ENCODE data around the gene DRC7.

Gene DRC7

DNA sequence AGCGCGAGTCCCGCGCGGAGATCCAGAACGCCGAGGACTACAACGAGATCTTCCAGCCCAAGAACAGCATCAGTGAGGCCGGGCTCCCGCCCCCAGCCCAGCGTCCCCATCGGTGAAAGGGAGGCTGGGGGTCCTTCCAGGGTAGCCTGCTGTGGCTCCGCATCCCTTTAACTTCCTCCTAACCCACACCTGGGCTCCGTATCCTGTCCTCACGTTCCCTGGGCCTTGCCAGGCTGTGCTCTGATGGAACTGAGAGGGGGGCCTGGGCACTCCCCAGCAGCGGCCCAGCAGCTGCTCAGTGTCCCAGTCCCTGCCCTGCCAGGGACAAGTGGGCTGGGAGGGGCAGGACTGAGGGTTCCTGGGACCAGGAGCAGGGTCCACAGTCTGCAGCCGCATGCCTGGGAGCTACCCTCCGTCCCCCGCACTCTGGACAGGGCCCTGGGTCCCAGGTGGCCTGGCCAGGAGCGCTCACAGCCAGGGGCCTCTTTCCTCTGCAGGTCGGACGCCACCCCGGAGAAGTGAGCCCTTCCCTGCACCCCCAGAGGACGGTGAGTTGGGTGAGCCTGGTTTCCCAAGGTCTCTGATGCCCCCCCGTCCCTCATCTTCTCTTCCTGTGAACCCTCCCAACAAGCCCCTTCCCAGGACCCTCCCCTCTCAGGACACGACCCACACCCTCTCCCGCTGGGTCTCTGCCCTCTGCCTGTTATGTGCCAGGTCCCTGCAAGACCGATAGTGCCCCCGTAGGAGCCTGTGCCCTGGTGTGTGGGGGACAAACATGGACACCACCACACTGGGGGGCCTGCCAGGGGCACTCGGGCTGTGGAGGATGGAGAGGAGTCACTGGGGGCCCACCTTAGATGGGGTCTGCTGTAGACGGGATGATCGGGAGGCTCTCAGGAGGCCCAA lies 59.1 kb downstream of the DRC7 start:
- no peak for DNase-seq

DNA sequence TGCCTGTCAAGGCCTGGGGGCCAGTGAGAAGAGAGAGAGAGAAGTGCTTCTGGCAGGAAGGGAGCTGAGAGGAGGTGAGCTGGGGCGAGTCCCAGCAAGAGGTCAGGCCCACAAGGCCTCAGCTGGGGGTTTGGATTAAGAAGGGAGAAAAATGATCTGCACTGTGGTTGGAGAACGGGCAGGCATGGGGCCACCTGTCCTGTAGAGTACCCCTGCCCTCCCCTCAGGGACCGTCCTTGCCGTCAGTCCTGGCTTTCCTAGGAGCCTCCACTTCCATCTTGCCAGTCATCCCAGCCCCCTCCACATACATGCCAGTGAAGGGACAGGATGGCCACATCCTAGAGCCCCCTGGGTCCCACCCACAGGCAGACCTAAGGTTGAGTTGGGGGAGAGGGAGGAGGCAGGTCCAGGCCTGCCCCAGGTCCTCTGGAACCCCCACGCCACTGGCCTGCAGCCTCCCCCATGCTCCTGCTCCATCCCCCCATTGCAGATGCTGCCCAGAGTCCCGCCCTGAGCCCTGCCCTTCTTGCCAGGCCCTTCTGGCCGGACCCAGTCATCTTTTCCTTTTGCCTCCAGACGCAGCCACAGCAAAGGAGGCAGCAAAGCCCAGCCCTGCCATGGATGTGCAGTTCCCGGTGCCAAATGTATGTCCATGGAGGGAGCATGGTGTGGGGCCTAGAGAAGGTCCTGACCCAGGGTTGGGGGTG lies 59.9 kb downstream of the DRC7 start:
- no peak for DNase-seq

- no peak for DNase-seq
Observed at GRCh38 chr16:57755061-57755684, 60.6 kb downstream of the DRC7 start.

GRCh38 chr16:57755726-57756423 lies 61.3 kb downstream of the DRC7 start:
- DNase-seq: no peak

DNA sequence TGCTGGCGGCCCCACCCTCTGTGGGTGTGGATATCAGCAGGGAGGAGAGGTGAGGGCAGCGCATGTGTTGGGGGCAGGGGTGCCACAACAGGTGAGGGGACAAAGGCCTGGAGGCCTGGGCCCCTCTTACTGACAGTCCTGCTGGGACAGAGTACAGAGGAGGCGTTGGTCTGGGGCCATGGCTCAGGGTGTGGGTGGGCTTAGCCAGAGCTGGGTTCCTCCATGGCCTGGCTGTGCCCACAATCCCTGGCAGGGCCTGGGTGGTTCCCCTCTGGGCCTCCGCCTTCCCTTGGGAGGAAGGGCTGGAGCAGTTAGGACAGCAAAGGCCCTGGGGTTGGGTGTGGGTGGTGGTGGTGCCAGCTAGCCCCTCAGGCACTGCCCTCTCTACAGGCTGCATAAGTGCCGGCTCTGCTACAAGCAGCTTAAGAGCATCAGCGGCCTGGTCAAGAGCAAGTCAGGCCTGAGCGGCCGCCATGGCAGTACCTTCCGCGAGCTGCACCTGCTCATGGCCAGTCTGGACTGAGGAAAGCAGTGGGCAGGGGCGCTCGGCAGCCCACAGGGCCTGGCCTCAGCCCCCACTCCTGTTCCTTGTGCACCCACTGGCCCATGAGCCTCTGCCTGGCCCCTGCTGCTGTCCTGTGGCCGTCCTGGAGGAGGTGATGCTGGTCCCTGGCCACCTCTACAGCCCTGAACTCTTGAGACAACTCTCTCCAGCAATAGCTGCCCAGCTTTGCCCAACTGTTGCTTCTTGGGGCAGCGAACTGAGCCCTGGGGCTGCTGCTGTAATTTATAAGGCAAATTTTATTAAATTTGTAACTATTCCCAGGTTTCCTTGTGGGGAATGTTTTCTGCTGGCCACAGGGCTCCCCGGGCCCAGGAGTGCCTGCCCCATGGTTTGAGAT lies 62.1 kb downstream of the DRC7 start:
- DNase-seq: no peak

GRCh38 chr16:57757326-57757786 lies 62.8 kb downstream of the DRC7 start:
- no peak for DNase-seq

GRCh38 chr16:57757883-57758282 lies 63.3 kb downstream of the DRC7 start:
- DNase-seq: no peak

- no peak for DNase-seq
Observed at GRCh38 chr16:57758331-57759117, 63.9 kb downstream of the DRC7 start.

DNA sequence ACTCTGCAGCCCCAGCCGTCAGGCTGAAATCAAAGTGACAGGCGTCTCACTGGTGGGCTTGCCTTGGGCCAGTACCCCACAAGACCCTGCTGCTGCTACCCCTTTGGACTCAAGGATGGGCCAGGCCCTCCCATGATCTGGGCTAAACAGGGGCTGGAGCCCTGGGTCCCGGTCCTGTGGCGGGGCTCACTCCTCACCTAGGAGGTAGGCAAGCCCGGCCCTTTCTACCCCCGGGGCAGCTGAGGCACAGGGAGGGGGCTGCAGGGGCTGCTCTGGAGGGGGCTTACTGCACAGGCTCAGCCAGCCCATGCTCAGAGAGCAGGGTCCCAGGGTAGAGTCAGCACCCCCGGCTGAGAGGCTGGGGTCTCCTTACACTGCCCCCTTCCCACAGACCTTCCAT lies 64.5 kb downstream of the DRC7 start:
- no peak for DNase-seq

DNA sequence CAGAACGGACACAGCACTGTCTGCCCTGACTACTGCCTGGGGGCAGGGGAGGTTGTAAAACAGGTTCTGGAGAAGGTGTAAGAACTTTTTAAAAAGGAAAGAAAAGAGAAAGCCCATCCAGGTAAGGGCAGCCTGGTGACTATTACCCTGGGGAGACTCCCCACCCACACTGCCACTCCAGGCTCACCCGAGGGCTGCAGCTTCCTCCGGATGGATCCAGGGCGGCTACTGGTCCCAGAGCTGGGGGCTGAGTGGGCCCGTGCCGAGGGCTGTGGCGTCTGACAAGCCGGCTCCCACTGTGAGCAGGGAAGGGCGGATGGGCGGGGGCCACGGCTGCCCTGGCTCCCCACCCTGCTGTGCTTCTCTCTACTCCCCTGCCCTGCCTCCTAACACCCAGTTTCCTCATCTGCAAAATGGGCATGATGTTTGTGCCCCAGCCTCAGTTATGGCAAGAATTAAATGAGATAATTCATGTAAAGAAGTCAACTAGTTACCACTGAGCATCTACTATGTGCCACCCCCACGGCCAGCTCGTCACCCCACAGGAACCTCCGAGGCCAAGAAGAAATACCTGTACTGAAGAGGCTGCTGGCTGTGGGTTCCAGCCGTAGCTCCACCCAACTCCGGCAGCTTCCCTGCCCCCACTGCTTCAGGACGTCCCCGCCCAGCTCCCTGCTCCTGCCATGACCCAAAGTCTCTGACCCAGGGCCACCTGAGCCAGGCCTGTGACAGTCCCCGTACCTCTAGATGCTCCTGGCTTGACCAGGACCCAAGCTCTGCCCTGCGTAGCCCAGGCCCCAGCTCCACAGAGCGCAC lies 65.1 kb downstream of the DRC7 start:
- DNase-seq: no peak

- no peak for DNase-seq
Observed at GRCh38 chr16:57760357-57761160, 66.0 kb downstream of the DRC7 start.

DNA sequence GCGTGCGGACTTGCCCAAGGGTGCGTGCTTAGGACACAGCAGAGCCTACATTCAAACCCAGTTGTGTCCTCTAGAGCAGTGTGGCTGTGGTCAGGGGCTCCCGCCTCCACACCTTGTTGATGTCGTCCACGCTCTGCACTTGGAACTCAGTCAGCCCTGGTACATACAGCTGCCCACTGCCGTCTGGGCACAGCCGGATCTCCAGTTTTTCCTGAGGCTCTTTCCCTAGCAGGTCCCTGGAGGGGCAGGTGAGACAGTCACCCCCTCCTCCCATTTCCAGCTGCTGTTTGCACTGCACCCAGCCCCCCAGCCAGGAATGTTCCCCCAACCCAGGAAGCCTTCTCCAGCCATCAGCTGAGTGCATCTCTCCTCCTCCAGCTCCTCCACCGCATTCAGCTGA lies 66.7 kb downstream of the DRC7 start:
- no peak for DNase-seq

- no peak for DNase-seq
Observed at GRCh38 chr16:57761957-57762356, 67.4 kb downstream of the DRC7 start.

DNA sequence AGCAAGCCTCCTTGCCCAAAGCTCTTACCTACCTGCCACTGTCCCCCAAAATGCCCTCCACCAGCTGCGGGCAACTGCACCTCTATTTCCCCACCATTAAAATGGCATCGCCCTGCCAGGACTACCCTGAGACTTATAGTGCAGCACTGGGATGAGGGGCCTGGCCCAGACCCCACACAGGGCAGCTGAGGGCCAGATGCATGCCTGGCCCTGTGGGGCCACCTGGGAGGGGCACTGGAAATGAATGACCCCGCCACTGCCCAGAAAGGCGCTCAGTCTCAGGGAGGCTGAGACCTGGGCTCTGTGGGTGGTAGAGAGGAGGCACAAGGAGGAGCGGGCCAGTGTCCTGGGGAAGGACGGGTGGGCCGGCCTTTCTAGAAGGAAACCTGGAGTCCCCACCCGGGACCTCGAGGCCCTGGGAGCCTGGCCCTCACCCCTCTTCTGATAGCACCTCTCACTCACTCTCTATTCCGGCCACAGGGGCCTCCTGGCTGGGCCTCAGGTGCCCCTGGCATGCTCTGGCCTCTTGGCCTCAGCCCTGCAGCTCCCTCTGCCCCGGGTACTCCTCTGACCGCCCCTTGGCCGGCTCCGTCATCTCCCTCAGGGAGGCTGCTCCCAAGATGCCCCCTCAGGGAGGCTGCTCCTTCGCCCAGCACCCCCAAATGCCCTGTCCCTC lies 67.9 kb downstream of the DRC7 start:
- no peak for DNase-seq

DNA sequence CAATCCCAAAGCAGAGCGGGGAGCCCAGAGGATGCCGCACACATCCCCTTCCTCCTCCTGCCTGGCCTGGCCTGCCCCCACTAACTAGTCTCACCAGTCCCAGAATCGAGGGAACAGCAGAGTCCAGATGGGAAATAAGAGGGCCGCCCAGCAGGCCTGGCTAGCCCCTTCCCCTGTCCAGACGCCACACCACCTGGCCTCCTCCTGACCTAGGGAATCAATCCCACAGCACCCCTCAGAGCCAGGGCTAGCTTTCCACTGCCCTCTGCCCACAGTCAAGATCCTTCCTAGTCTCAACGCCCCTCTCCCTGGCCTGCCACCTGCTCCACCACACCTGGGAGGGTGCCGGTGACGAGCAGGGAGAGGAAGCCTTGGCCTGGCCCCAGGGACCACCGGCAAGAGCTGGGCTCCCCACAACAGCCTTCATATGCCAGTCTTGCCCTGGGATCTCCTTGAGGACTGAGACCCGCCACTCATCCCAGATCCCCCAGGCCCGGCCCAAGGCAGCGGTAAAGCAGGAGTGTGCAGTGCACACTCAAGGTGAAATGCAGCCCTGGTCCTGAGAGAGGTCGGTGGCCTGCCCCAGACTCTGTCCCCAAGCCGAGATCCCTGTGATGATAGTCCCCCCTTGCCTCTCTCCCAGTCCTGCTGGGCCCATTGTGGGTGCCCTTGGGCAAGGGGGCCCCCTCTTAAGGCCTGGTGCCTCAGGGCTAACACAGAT lies 68.8 kb downstream of the DRC7 start:
- DNase-seq: no peak

- DNase-seq: no peak
Observed at GRCh38 chr16:57764006-57764340, 69.4 kb downstream of the DRC7 start.

DNA sequence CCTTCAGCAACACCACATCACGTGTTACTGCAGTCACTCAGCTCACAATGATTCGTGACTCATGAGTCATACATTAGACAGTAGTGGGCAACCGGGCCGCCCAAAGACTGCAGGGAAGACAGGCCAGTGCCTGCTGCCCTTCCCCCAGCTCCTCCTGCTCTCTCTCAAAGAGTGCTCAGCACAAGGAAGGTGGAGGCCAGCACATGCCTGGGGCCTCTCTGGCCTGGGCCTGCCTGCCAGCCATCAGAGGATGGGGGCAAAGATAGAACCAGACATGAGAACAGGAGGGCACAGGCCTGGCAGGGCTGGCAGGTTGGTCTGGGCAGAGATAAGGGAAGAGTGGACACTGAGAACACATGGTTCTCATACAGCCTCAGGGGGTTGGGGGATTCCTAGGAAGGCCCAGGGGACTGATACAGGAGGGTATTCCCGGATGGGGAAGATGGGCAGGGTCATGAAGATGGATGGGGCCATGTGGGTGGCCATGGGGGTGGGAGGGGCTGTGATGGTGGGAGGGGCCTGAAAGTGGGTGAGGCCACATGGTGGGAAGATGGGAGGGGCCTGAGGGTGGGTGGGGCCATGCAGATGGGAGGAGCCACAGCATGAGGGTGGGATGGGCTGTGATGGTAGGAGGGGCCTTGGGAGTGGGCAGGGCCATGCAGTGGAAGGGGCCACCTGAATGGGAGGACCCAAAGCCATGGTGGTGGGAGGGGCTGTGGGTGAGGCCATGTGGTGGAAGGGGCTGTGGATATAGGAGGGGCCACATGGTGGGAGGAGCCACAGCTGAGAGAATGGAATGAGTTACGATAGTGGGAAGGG lies 69.9 kb downstream of the DRC7 start:
- DNase-seq: no peak

Data from NCI-H1694 treated with DMSO at 0.1 percent for 48 hours (cell line).